Right cardiac atrium (tissue), 5 donors: ENCODE results near the gene ANKS3. TPM values are rescaled to one million over a fixed set of nuclear protein-coding genes. Genes with fewer than 3 reads are reported as not detected.

Experiments
- ATAC-seq, 2 donors: fragments of 200-7000 bp; cut with Tn5 transposase; one replicate each; pipeline versions ENCODE4 v1.8.0 to v1.9.1; 2020; ENCODE audit warnings: moderate library complexity in 2 of 2, mild to moderate bottlenecking in 1 of 2
- DNase-seq, 3 donors: peaks; one replicate each; pipeline ENCODE4 v3.0.0-alpha.2; 2020
- H3K27ac ChIP-seq: one replicate; pipeline ENCODE4 v1.5.1; 2013; ENCODE audit warnings: mild to moderate bottlenecking, low read length, control low read depth, moderate library complexity
- H3K27me3 ChIP-seq: one replicate; pipeline ENCODE4 v1.6.1; 2013; ENCODE audit not compliant: control insufficient read depth, insufficient read depth
- H3K4me1 ChIP-seq: one replicate; pipeline ENCODE4 v1.6.1; 2013; ENCODE audit warnings: low read length; ENCODE audit not compliant: control insufficient read depth, insufficient read depth
- H3K4me3 ChIP-seq: one replicate; pipeline ENCODE4 v1.5.1; 2013; ENCODE audit warnings: low read length, control low read depth
- H3K9me3 ChIP-seq: one replicate; pipeline ENCODE4 v1.6.1; 2013; ENCODE audit warnings: low read length; ENCODE audit not compliant: control insufficient read depth
- WGBS: extraction: QIAGEN DNeasy Blood & Tissue Kit; methylation state at CpG from one replicate; pipeline ENCODE4 v1.1.7; 2013; 5-methylcytosine and 5-hydroxymethylcytosine counted together
- intact Hi-C, 4 donors: fragments of 100-400 bp; cut with DNase I; formaldehyde crosslinking; loops; one replicate each; pipeline versions ENCODE4 v1.11.0 to v1.14.0; 2022 to 2023
- polyA plus RNA-seq: library from polyadenylated mRNA; stranded (reverse); fragments of 200-250 nt; gene quantifications from one replicate; pipeline ENCODE4 v1.2.3, GENCODE V29; 2013
- total RNA-seq, 4 donors: library from RNA; stranded (reverse); fragmentation: NEBNext Ultra II Directional; extraction: Animal tissue kit (Norgen Biotek cat#: 25700); gene quantifications; one replicate each; pipeline ENCODE4 v1.2.1, GENCODE V29; 2021
- donor health status: healthy with polysubstance abuse.
- donor health status: DM: no; HTN: yes; CAD: no.
- donor health status: DM: no; HTN: no; CAD: no.
- donor health status: DM: no; HTN: yes; CAD: no; lungs with severe emphysema.
- donor health status: DM: yes; HTN: yes; CAD: no.

The ANKS3 gene
- total and polyA plus RNA-seq, 5 donors, result 8.9 to 13.5 (median 11.0) TPM

DNA sequence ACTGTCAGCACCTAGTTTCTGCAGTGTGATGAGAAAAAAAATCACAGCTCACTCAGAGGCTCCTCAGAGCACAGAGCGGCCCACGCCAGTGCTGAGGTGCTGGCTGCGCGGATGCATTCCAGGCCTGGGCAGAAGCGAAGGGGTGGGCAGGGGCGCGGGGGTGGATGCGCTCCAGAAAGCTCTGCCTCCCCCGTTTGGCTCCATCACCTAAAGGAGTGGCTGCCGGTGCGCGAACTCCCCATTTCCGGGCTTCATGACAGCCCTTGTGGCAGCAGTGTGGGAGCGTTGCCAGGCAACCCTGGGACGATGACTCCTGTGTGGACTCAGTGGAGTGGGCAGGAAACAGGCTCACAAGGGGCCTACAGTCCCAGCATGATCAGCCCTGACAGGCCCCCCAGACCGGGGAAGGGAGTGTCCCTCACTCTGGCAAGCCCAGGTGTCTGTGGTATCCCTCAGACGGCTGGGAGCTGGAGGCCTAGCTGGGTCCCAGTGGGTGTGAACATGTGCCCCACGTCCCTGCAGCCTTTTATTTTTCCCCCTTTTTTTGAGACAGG lies 73.5 kb downstream of the ANKS3 start:
- peak; percentile 43 to 52 for ATAC-seq
- peak; percentile 67 to 87 (median 85) for DNase-seq
- 20% methylated on average over 18 of the region's 18 CpGs for WGBS
- no peaks in the 10 kb centered on the region for H3K27me3 ChIP-seq
- no peak overlapping the region for H3K27ac ChIP-seq
- no peaks in the 10 kb centered on the region for H3K9me3 ChIP-seq
- H3K4me1 ChIP-seq, result peaks cover 10% of the 10 kb centered on the region
- intact Hi-C loops, result no loop called here
- no peak overlapping the region for H3K4me3 ChIP-seq

DNA sequence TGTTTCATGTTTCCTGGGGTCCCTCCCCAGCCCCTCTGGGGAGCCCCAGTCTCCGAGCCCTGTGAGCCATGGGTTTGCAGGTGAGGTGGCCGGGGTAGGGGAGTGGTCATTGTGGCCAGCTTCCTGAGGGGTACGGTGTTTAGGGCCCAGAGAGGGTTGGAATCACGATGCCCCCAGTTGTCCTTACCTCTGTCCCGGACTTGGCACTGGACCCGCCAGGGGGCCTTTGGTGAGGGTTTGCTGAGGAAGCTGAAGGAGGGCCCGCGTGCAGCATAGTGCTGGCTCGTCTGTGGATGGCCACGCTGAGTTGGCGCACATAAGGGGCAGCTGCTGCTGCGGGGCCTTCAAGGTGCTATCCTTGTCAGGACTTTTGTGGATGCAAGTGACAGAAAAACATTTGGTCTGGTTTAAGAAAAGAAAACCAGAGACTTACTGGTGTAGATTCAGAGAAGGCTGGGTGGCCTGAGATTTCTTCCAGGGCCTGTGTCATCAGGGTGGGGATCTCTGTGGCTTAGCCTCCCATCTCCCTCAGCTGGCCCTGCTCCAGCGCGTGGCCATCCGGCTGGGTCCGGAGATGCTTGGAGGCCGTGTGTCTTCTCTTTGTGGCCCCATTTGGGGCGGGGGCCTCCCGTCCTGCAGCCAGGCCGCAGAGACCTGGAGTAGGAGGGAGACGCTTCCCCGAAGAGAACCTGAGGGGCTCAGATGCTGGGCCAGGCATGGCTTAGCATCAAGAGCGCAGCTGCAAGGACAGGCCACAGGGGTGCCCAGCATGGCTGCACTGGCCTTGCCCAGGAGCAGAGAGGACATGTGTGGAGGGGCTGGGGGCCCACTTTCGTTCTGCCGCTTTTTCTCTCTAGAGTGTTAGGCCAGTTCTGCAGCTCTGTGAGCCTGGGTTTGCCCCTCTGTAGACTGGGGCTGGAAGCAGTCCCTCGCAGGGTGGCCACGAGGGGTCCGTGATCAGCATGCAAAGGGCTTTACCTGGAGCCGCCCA lies 74.4 kb downstream of the ANKS3 start:
- H3K27ac ChIP-seq, result no peak overlapping the region
- no peaks in the 10 kb centered on the region for H3K27me3 ChIP-seq
- ATAC-seq (peak in 1 of 2 donors; percentile 2), DNase-seq (peak in 1 of 3 donors; percentile 55)
- 86% methylated on average over 29 of the region's 29 CpGs for WGBS
- intact Hi-C loops, result no loop called here
- H3K4me3 ChIP-seq, result no peak overlapping the region
- peaks cover 10% of the 10 kb centered on the region for H3K4me1 ChIP-seq
- H3K9me3 ChIP-seq, result no peaks in the 10 kb centered on the region

DNA sequence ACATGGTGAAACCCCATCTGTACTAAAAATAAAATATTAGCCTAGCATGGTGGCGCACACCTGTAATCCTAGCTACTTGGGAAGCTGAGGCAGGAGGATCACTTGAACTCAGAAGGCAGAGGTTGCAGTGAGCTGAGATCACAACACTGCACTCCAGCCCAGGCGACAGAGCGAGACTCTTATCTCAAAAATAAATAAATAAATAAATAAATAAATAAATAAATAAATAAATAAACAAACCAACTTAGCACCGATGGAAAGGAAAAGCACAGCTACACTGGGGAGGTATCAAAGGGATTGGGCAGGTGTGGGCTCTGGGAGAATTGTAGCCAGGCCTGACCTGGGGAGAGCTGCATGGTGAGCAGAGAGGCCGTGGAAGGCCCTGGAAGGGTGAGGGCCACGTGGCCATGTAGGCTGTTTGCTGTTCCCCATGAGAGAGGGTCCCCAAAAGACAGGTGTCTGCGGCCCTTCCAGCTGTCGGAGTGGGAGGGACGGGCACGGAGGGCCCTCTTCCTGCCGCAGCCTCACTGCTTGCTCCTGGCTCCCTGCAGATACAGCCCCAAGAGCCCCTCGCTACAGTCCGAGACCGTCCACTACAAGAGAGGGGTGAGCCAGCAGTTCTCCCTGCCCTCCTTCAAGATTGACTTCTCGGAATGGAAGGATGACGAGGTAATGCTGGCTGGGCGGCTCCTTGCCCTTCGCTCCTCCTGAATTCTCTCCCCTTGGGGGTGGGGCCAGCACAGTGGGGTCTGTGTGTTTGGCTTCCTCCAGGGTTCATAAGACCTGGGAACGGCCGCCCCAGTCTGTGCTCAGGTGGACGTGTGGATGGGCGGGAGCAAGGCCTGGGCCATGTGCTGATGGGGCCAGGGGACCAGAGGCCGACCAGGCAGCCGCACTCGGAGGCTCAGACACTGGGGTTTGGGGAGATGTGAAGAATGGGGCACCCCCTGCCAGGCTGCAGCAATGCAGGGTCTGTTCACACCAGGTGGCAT lies 77.1 kb downstream of the ANKS3 start:
- WGBS, result 94% methylated on average over 25 of the region's 25 CpGs
- DNase-seq, result no peak

DNA sequence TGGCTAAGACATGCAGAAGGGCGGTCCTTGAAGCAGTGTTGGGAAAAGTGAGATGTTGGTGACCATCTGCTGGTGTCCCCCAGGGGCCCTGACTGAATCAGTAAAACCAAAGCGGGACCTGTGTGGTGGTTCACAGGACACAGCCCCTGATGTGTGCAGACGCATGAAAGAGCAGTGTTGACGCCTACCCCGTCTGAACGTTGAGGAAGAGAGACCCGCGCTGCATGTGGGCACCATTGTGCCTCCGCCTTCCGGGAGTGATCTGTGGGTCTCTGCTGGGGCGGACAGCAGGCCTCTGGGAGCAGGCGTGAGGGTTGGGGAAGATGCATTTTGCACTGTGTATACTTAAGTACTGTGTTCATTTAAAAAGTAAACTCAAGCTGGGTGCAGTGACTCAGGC lies 77.8 kb downstream of the ANKS3 start:
- no peaks in the 10 kb centered on the region for H3K9me3 ChIP-seq
- intact Hi-C loops, result no loop called here
- H3K27me3 ChIP-seq, result no peaks in the 10 kb centered on the region
- H3K4me3 ChIP-seq, result no peak overlapping the region
- H3K27ac ChIP-seq, result no peak overlapping the region
- 96% methylated on average over 12 of the region's 12 CpGs for WGBS
- H3K4me1 ChIP-seq, result peaks cover 7% of the 10 kb centered on the region
- ATAC-seq (no peak), DNase-seq (no peak)

More for the DNA sequence above, 77.1 kb downstream of the ANKS3 start:
- Histone ChIP-seq H3K27ac (no peak overlapping the region), H3K4me1 (peaks cover 7% of the 10 kb centered on the region), H3K4me3 (no peak overlapping the region), H3K9me3 (no peaks in the 10 kb centered on the region), H3K27me3 (no peaks in the 10 kb centered on the region)
- intact Hi-C loops, result no loop called here
- no peak for ATAC-seq

DNA sequence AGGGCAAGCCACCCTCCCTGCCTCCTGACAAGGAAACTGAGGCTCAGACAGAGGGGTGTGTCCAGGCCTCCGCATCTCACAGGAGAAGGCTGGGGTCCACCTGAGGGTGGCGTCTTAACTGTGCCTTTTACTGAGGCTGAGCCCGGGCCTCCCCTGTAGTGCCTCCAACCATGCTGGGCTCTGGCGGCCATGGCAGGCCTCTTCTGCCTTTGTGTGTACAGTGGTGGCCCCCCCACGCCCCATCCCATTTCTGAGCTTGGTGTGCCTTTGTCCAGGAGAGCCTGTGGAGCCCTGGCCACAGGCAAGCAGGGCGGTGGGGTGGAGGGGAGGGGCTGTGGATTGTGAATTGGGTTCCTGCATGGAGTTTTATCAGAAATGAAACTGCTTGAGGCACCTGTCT lies 78.3 kb downstream of the ANKS3 start:
- DNase-seq (peak in 1 of 3 donors; percentile 54), ATAC-seq (no peak)
- Histone ChIP-seq H3K27ac (no peak overlapping the region), H3K4me1 (peaks cover 7% of the 10 kb centered on the region), H3K27me3 (no peaks in the 10 kb centered on the region), H3K9me3 (no peaks in the 10 kb centered on the region), H3K4me3 (no peak overlapping the region)
- intact Hi-C loops, result no loop called here
- WGBS, result 98% methylated on average over 6 of the region's 6 CpGs

DNA sequence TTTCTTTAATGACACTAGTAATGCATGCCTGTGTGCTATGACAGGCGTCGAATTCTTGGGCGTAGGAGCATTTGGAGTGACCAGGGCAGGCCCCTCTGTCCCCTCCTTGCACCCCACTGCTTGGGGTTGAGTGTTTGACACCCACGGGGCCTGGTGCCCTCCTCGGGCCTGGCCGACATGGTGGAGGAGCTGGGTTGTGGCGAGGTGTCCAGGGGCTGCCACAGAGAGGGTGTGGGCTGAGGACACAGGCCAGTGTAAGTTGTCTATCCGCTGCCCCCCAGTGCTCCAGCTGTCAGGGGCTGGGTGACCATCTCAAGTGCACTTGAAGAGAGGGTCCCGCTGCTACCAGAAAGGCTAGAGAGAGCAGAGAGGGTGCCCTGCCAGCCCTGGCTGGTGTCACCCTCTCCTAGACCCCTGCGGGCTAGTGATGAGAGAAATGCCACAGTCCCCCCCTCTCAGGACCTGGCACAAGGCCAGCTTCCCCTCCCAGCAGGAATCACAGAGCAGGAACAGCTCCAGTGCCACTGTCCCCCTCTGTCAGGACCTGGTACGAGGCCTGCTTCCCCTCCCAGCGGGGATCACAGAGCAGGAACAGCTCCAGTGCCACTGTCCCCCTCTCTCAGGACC lies 79.0 kb downstream of the ANKS3 start:
- H3K9me3 ChIP-seq, result no peaks in the 10 kb centered on the region
- no peak overlapping the region for H3K4me3 ChIP-seq
- DNase-seq (peak in 1 of 3 donors; percentile 38), ATAC-seq (no peak)
- WGBS, result 83% methylated on average over 12 of the region's 12 CpGs
- H3K27me3 ChIP-seq, result no peaks in the 10 kb centered on the region
- H3K27ac ChIP-seq, result no peak overlapping the region
- H3K4me1 ChIP-seq, result peaks cover 3% of the 10 kb centered on the region
- intact Hi-C loops, result no loop called here

DNA sequence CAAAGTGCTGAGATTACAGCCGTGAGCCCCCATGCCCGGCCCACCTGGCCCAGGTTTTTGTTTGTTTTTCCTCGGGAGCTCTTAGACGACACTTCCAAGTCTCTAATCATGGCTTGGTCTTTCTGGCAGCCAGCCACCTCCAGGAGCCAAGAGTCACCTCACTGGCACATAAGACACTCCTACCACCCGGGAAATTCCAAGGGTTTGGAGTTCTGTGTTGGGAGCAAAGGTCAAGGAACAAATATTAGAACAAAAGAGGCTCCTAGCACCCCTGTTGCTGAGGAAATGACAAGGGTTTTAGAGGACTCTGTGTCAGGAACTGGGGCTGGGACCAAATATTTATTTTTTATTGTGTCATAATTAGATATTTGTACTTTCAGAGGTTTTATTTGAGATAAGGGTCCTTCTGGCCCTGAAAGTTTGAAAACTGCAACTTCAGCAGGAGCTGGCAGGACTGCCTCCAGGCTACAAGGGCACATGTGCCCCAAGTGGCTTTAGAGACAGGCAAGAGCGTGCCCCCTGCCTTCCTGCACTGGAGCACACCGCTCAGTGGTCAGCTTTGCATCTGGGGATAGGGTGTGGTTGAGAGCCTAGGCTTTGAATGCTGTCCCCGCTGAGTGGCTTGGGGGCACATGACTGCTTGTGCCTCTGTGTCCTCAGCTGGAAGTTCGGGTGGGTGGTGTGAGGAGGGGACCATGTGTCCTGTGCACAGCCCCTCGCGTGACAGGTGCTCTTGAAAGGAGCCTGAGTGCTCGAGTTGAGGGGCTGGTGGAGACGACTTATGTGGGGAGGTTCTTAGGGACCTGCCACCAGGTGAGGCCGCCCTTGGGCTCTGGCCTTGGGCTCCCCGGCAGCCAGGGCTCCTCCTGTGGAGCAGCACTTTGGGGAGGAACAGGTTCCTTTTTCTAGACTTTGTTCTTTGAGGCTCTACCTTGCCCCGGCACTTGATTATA lies 79.8 kb downstream of the ANKS3 start:
- Histone ChIP-seq H3K4me1 (no peaks in the 10 kb centered on the region), H3K27me3 (no peaks in the 10 kb centered on the region), H3K4me3 (no peak overlapping the region), H3K27ac (no peak overlapping the region), H3K9me3 (no peaks in the 10 kb centered on the region)
- intact Hi-C loops, result no loop called here
- DNase-seq, result peak in 1 of 3 donors; percentile 41
- no peak for ATAC-seq
- WGBS, result 83% methylated on average over 16 of the region's 16 CpGs

DNA sequence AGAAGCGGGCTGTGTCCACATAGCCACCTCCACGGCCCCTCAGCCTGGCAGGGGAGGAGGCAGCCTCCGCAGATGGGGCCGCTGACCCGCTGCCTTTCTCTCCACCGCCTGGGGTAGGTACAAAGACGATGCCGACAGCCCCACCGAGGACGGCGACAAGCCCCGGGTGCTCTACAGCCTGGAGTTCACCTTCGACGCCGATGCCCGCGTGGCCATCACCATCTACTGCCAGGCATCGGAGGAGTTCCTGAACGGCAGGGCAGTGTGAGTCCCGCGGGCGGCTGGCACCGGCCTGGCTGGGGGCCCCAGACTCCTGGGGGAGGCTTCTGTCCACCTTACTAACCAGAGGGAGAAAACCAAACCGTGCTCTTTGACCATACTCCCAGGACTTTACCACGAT lies 81.5 kb downstream of the ANKS3 start:
- intact Hi-C loops, result no loop called here
- 94% methylated on average over 25 of the region's 25 CpGs for WGBS
- H3K27ac ChIP-seq, result no peak overlapping the region
- DNase-seq (peak in 1 of 3 donors; percentile 48), ATAC-seq (no peak)
- no peaks in the 10 kb centered on the region for H3K4me1 ChIP-seq
- no peak overlapping the region for H3K4me3 ChIP-seq
- H3K9me3 ChIP-seq, result no peaks in the 10 kb centered on the region
- no peaks in the 10 kb centered on the region for H3K27me3 ChIP-seq

DNA sequence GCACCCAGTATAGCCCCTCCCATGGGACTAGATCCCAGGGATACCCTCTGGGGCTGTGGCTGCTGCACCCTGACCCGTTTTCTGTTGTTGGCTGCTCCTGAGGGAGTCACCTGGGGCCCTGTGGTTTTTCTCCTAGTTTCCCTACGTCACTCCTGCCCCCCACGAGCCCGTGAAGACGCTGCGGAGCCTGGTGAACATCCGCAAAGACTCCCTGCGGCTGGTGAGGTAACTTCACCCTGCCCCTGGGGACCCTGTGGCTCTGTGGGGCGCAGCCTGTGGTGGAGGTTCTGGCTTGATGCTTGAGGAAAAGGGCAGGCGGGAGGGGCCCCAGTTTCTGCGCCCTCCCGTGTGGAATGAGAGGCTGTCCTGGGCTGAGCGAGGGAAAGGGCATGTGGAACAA lies 82.2 kb downstream of the ANKS3 start:
- no peak overlapping the region for H3K27ac ChIP-seq
- H3K9me3 ChIP-seq, result no peaks in the 10 kb centered on the region
- no peak overlapping the region for H3K4me3 ChIP-seq
- H3K4me1 ChIP-seq, result no peaks in the 10 kb centered on the region
- no peaks in the 10 kb centered on the region for H3K27me3 ChIP-seq
- WGBS, result 93% methylated on average over 13 of the region's 13 CpGs
- no peak for ATAC-seq
- intact Hi-C loops, result no loop called here
- DNase-seq, result peak in 1 of 3 donors; percentile 40
